A549 (cell line): ENCODE data around the gene MBD3. TPM values are rescaled to one million over a fixed set of nuclear protein-coding genes. Genes with fewer than 3 reads are reported as not detected.

Experiments
- ATAC-seq, 2 experiments: fragments of 200-7000 bp in 1 of 2; fragments of >200 bp in 1 of 2; cut with Nextera tagmentation in 1 of 2; cut with Tn5 transposase in 1 of 2; 3 replicates each; pipeline versions ENCODE4 v1.8.0 to v1.9.1; 2018 to 2020; ENCODE audit warnings: mild to moderate bottlenecking in 1 of 2, moderate library complexity in 1 of 2
- CTCF ChIA-PET: fragments of 300-600 bp; sonication (Branson Sonifier 250); formaldehyde crosslinking; extraction: SDS; loops from one replicate; lab custom pipeline; 2021; ENCODE audit warnings: antibody characterized with exemption, inconsistent platforms; lab: Yijun Ruan, JAX
- POLR2A ChIA-PET: fragments of 350-600 bp; formaldehyde crosslinking; extraction: SDS; loops from one replicate; lab custom pipeline; 2021; ENCODE audit warnings: antibody characterized with exemption, inconsistent platforms; lab: Yijun Ruan, JAX
- DNase-seq, 2 experiments: peaks; one replicate each; pipeline versions ENCODE4 v3.0.0 to v3.0.0-alpha.2; 2011 to 2016; ENCODE audit warnings: low read depth in 1 of 2, low spot score in 1 of 2
- FAIRE-seq: peaks from 2 replicates; lab custom pipeline; 2011; peaks lifted over from hg19 to GRCh38; lab: Jason Lieb, UNC
- H3K27ac ChIP-seq, 2 experiments: fragments of >200 bp; sonication (Bioruptor Twin); formaldehyde crosslinking; 3 replicates each; pipeline ENCODE4 v1.5.1; 2016 to 2017
- H3K4me1 ChIP-seq: fragments of >200 bp; sonication (Bioruptor Twin); formaldehyde crosslinking; 3 replicates; pipeline ENCODE4 v1.6.1; 2016
- H3K4me2 ChIP-seq: fragments of >200 bp; sonication (Bioruptor Twin); formaldehyde crosslinking; 3 replicates; pipeline ENCODE4 v1.6.1; 2016
- H3K4me3 ChIP-seq: fragments of >200 bp; sonication (Bioruptor Twin); formaldehyde crosslinking; 3 replicates; pipeline ENCODE4 v1.5.1; 2016
- H3K9me3 ChIP-seq: fragments of >200 bp; sonication (Bioruptor Twin); formaldehyde crosslinking; 3 replicates; pipeline ENCODE4 v1.6.1; 2016
- CEBPB ChIP-seq, 2 experiments: fragments of >200 bp in 1 of 2; sonication (Bioruptor Twin) in 1 of 2; formaldehyde crosslinking in 1 of 2; IDR thresholded peaks; 2 replicates each; pipeline ENCODE4 v1.6.1; 2012 to 2016
- CHD2 ChIP-seq: fragments of 150-350 bp; IDR thresholded peaks from 2 replicates; pipeline ENCODE4 v1.6.1; 2014; ENCODE audit warnings: low read length; ENCODE audit not compliant: partially characterized antibody
- FOSL2 ChIP-seq, 2 experiments: fragments of 450-650 bp in 1 of 2; fragments of >200 bp in 1 of 2; sonication (Bioruptor Twin) in 1 of 2; formaldehyde crosslinking; IDR thresholded peaks; 2 replicates each; pipeline versions ENCODE4 v1.5.0 to v1.6.1; 2016 to 2020; ENCODE audit warnings: mild to moderate bottlenecking in 1 of 2, moderate library complexity in 1 of 2
- FOXS1 ChIP-seq: fragments of 250-450 bp; sonication (Bioruptor Pico); IDR thresholded peaks from 2 replicates; pipeline ENCODE4 v1.5.0; 2020; ENCODE audit warnings: mild to moderate bottlenecking, moderate library complexity
- GATA3 ChIP-seq: IDR thresholded peaks from 2 replicates; pipeline ENCODE4 v1.6.1; 2012; ENCODE audit warnings: borderline replicate concordance
- JUNB ChIP-seq: fragments of >200 bp; sonication (Bioruptor Twin); formaldehyde crosslinking; IDR thresholded peaks from 2 replicates; pipeline ENCODE4 v1.6.1; 2016
- KDM5A ChIP-seq: fragments of 200-600 bp; sonication (generic); IDR thresholded peaks from 2 replicates; pipeline ENCODE4 v1.6.1; 2016; ENCODE audit warnings: antibody characterized with exemption, mild to moderate bottlenecking
- MAZ ChIP-seq: fragments of 150-350 bp; IDR thresholded peaks from 2 replicates; pipeline ENCODE4 v1.6.1; 2014; ENCODE audit warnings: antibody characterized with exemption, low read depth, low read length, borderline replicate concordance
- MYC ChIP-seq: IDR thresholded peaks from 2 replicates; pipeline ENCODE4 v1.6.1; 2012; ENCODE audit warnings: mild to moderate bottlenecking, inconsistent platforms, low read length, improper control_type of control experiment, borderline replicate concordance
- NFE2L2 ChIP-seq: fragments of 150-350 bp; conservative IDR thresholded peaks from 2 replicates; pipeline ENCODE4 v1.6.1; 2014; ENCODE audit warnings: low read length
- NPAS2 ChIP-seq: fragments of 250-450 bp; sonication (Bioruptor Pico); IDR thresholded peaks from 2 replicates; pipeline ENCODE4 v1.8.0; 2022; ENCODE audit warnings: mild to moderate bottlenecking, moderate library complexity, borderline replicate concordance
- NR3C1 ChIP-seq: fragments of >200 bp; sonication (Bioruptor Twin); formaldehyde crosslinking; IDR thresholded peaks from 3 replicates; pipeline ENCODE4 v1.6.1; 2017
- PHF8 ChIP-seq: fragments of 200-600 bp; sonication (generic); IDR thresholded peaks from 2 replicates; pipeline ENCODE4 v1.6.1; 2016; ENCODE audit warnings: low read depth, mild to moderate bottlenecking, antibody characterized with exemption, moderate library complexity, borderline replicate concordance
- POLR2AphosphoS2 ChIP-seq: conservative IDR thresholded peaks from 2 replicates; pipeline ENCODE4 v1.6.1; 2012; ENCODE audit warnings: low read length, improper control_type of control experiment, inconsistent platforms
- RAD21 ChIP-seq, 2 experiments: fragments of >200 bp in 1 of 2; sonication (Bioruptor Twin) in 1 of 2; formaldehyde crosslinking in 1 of 2; IDR thresholded peaks in 1 of 2; conservative IDR thresholded peaks in 1 of 2; 2 replicates in 1 of 2; 3 replicates in 1 of 2; pipeline ENCODE4 v1.6.1; 2012 to 2018; ENCODE audit warnings: inconsistent platforms in 1 of 2
- REST ChIP-seq: fragments of 200-600 bp; sonication (generic); IDR thresholded peaks from 2 replicates; pipeline ENCODE4 v1.6.1; 2016; ENCODE audit warnings: antibody characterized with exemption, mild to moderate bottlenecking, moderate library complexity
- SREBF2 ChIP-seq: fragments of 450-650 bp; IDR thresholded peaks from 2 replicates; pipeline ENCODE4 v1.6.1; 2014; ENCODE audit warnings: mild to moderate bottlenecking, moderate library complexity
- TFCP2L1 ChIP-seq: fragments of 250-450 bp; sonication (Bioruptor Pico); IDR thresholded peaks from 2 replicates; pipeline ENCODE4 v1.5.0; 2021; ENCODE audit warnings: mild to moderate bottlenecking
- USF2 ChIP-seq: fragments of 450-650 bp; IDR thresholded peaks from 2 replicates; pipeline ENCODE4 v1.6.1; 2014; ENCODE audit warnings: antibody characterized with exemption
- WGBS: methylation state at CpG from one replicate; pipeline ENCODE4 v1.1.6; 2017; ENCODE audit errors: missing lambda C conversion rate; 5-methylcytosine and 5-hydroxymethylcytosine counted together
- polyA plus RNA-seq, 4 experiments: library from polyadenylated mRNA; depleted of rRNA in 3 of 4; stranded (reverse); fragments of >200 nt; fragmentation: RNase III in 1 of 4; extraction: RNeasy Plus Mini Kit Qiagen cat#74134 plus additional on column Dnase treatment in 1 of 4; gene quantifications; 2 replicates in 3 of 4; 3 replicates in 1 of 4; pipeline ENCODE4 v1.2.3, GENCODE V29; 2011 to 2017
- TF ChIP-seq, protein P1 (sequence below): IDR thresholded peaks from 2 replicates; pipeline ENCODE4 v1.6.1; 2012
- TF ChIP-seq, protein P2 (sequence below): fragments of >200 bp; sonication (Bioruptor Twin); formaldehyde crosslinking; IDR thresholded peaks from 2 replicates; pipeline ENCODE4 v1.6.1; 2016

The MBD3 gene
- polyA plus RNA-seq, 2 of the 4 experiments (the other 2 are of a cell fraction), result 22.7 to 41.4 TPM

GRCh38 chr19:1580957-1581356, 11.7 kb downstream of the MBD3 start (continued):
- no peak for TF ChIP-seq USF2
- no peak for TF ChIP-seq TFCP2L1
- no peak for TF ChIP-seq NFE2L2

DNA sequence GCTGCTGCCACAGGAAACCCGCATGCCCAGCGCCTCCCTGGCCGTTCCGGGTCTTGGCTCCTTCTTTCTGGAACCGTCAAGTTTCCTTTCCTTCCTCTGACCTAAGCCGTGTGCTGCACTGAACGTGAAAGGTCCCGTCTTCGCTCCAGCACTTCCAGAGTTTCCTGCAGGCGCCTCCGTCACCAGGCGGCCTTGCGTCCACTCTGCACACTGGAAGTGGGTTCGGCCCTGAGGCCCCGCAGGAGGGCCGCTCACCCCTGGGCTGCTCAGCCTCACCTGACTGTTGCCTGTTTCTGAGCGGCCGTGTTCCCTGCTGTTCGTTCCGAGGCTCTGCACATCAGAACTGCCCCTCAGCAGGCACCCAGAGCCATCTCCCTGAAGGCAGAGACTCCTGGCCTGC, 12.3 kb downstream of the MBD3 start:
- POLR2A ChIA-PET, result no interaction called here

DNA sequence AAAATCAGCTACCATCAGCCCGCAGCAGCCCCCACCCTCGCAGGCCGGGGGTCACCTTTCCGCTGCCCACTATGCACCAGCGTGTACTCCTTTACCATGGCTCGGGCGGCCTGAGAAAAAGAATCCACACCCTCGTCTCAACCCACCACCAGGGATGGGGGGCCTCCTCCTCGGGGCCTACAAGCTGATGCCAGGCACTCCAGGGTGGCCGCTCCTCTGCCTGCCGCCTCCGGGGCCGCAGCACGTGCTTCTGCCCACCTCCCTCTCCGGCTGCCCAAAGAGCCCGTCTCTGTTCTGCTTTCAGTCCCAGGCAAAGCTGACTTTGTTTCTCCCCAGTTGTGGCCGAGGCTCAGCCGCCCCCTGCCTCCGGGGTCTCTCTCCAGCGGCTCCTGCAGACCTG, 13.4 kb downstream of the MBD3 start:
- Histone ChIP-seq H3K4me1 (no peaks in the 10 kb centered on the region), H3K27ac (no peak overlapping the region), H3K9me3 (no peaks in the 10 kb centered on the region), H3K4me3 (no peak overlapping the region), H3K4me2 (no peak overlapping the region)
- TF ChIP-seq JUNB (no peak), PHF8 (no peak), KDM5A (no peak), NPAS2 (no peak), CHD2 (no peak), POLR2AphosphoS2 (no peak), MAZ (no peak)
- TF ChIP-seq, protein P1, sequence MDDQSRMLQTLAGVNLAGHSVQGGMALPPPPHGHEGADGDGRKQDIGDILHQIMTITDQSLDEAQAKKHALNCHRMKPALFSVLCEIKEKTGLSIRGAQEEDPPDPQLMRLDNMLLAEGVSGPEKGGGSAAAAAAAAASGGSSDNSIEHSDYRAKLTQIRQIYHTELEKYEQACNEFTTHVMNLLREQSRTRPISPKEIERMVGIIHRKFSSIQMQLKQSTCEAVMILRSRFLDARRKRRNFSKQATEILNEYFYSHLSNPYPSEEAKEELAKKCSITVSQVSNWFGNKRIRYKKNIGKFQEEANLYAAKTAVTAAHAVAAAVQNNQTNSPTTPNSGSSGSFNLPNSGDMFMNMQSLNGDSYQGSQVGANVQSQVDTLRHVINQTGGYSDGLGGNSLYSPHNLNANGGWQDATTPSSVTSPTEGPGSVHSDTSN, result no peak
- ChIA-PET POLR2A (interaction anchor here (0.6 kb wide), 1 partner anchor 13 kb away, joined by 3 read pairs; no protein-coding TSS in a partner anchor), CTCF (interaction anchor here (0.6 to 2.0 kb wide), 5 partner anchors 9 to 665 kb away, joined by 3 to 7 read pairs (median 3); no protein-coding TSS in a partner anchor)
- FAIRE-seq (no peak), DNase-seq (no peak), ATAC-seq (no peak)
- WGBS, result 96% methylated on average over 20 of the region's 20 CpGs

More for the DNA sequence above, 12.3 kb downstream of the MBD3 start:
- no peak overlapping the region for H3K27ac ChIP-seq
- CTCF ChIA-PET, result interaction anchor here (1.4 to 2.1 kb wide), 2 partner anchors 11 to 34 kb away, joined by 3 to 5 read pairs; no protein-coding TSS in a partner anchor
- no peak for DNase-seq
- 90% methylated on average over 18 of the region's 20 CpGs for WGBS
- no peaks in the 10 kb centered on the region for H3K9me3 ChIP-seq
- H3K4me1 ChIP-seq, result no peaks in the 10 kb centered on the region
- ATAC-seq, result no peak
- TF ChIP-seq RAD21 (conservative IDR thresholded peaks at IDR 0.05 in 1 of 2, IDR thresholded peaks at IDR 0.05 in 1 of 2) (no peak), FOSL2 (IDR thresholded peaks at IDR 0.05) (no peak), FOSL2 (CRISPR knock-in tag; IDR thresholded peaks at IDR 0.05) (no peak), GATA3 (no peak), MYC (no peak), NR3C1 (no peak), FOXS1 (CRISPR knock-in tag) (no peak), NPAS2 (no peak), CEBPB (IDR thresholded peaks at IDR 0.05) (no peak), REST (no peak), SREBF2 (no peak), JUNB (no peak)
- TF ChIP-seq, protein P2, sequence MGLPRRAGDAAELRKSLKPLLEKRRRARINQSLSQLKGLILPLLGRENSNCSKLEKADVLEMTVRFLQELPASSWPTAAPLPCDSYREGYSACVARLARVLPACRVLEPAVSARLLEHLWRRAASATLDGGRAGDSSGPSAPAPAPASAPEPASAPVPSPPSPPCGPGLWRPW, result no peak
- no peak for FAIRE-seq
- H3K4me3 ChIP-seq, result no peak overlapping the region
- no peak overlapping the region for H3K4me2 ChIP-seq
